ENCODE results near the gene GAS6. TPM values are rescaled to one million over a fixed set of nuclear protein-coding genes. Genes with fewer than 3 reads are reported as not detected.
A peak's percentile ranks its signal among the peaks of the same experiment; 100 is the strongest.

Gene GAS6
- total and polyA plus RNA-seq, 11 donors, result 96.7 to 438 (median 183) TPM

- peaks cover 3 to 60% (median 42%) of the 10 kb centered on the region in 12 donors for H3K4me1 ChIP-seq
- H3K4me3 ChIP-seq, result no peak overlapping the region
- peak in 1 of 5 donors; percentile 70 for DNase-seq
- 74 to 84% (median 76%) methylated on average over 11 of the region's 11 CpGs for WGBS, 4 donors
- ATAC-seq, result peak; percentile 13 to 76 (median 53)
- peak overlapping the region in 10 of 12 donors; percentile 37 to 93 (median 70) for H3K27ac ChIP-seq
- TF ChIP-seq CTCF (IDR thresholded peaks at IDR 0.05) (no peak), POLR2A (IDR thresholded peaks at IDR 0.05) (no peak)
- intact Hi-C loops (cut with DNase I), result loop anchor here in 3 of 10 donors (2.0 to 5.0 kb wide), 4 partner anchors 17 to 62 kb away; no protein-coding TSS in a partner anchor
- H3K27me3 ChIP-seq, result no peaks in the 10 kb centered on the region
- no peaks in the 10 kb centered on the region for H3K9me3 ChIP-seq
- H3K36me3 ChIP-seq, result no peaks in the 10 kb centered on the region
Observed at GRCh38 chr13:113879494-113880360, 15.9 kb upstream of the GAS6 start.

- 67 to 74% (median 72%) methylated on average over 7 of the region's 7 CpGs for WGBS, 4 donors
- Histone ChIP-seq H3K4me1 (peaks cover 3 to 56% (median 42%) of the 10 kb centered on the region in 12 donors), H3K27ac (peak overlapping the region in 11 of 12 donors; percentile 3 to 93 (median 70)), H3K27me3 (no peaks in the 10 kb centered on the region), H3K4me3 (no peak overlapping the region), H3K9me3 (no peaks in the 10 kb centered on the region), H3K36me3 (no peaks in the 10 kb centered on the region)
- intact Hi-C loops (cut with DNase I), result no loop called here
- no peak for TF ChIP-seq CTCF (IDR thresholded peaks at IDR 0.05)
- no peak for TF ChIP-seq POLR2A (IDR thresholded peaks at IDR 0.05)
- ATAC-seq (no peak), DNase-seq (no peak)
Observed at GRCh38 chr13:113879017-113879416, 15.1 kb upstream of the GAS6 start.

GRCh38 chr13:113877149-113877990, 13.5 kb upstream of the GAS6 start:
- H3K4me1 ChIP-seq, result peaks cover 0 to 42% (median 31%) of the 10 kb centered on the region in 12 donors
- peak in 1 of 5 donors; percentile 60 for DNase-seq
- no peaks in the 10 kb centered on the region for H3K9me3 ChIP-seq
- H3K27ac ChIP-seq, result no peak overlapping the region
- no peak for TF ChIP-seq POLR2A (IDR thresholded peaks at IDR 0.05)
- no peak overlapping the region for H3K4me3 ChIP-seq
- WGBS, 4 donors, result 92 to 97% (median 94%) methylated on average over 21 of the region's 21 CpGs
- intact Hi-C loops (cut with DNase I), result no loop called here
- ATAC-seq, result no peak
- no peaks in the 10 kb centered on the region for H3K27me3 ChIP-seq
- no peaks in the 10 kb centered on the region for H3K36me3 ChIP-seq

- Histone ChIP-seq H3K4me3 (no peak overlapping the region), H3K27ac (no peak overlapping the region), H3K9me3 (no peaks in the 10 kb centered on the region), H3K36me3 (no peaks in the 10 kb centered on the region), H3K4me1 (peaks cover 0 to 34% (median 23%) of the 10 kb centered on the region in 12 donors), H3K27me3 (no peaks in the 10 kb centered on the region)
- intact Hi-C loops (cut with DNase I), result no loop called here
- TF ChIP-seq CTCF (IDR thresholded peaks at IDR 0.05) (no peak), POLR2A (IDR thresholded peaks at IDR 0.05) (no peak)
- WGBS, 4 donors, result 78 to 95% (median 88%) methylated on average over 9 to 18 of the region's 18 CpGs
- ATAC-seq, result no peak
- no peak for DNase-seq
Observed at GRCh38 chr13:113876346-113877148, 12.7 kb upstream of the GAS6 start.
